NCI-H526 treated with DMSO at 0.1 percent for 48 hours (cell line): Measurements from ENCODE around the gene COPS6.
"Not testable (repeated sequence)": the region's sequence is repeated elsewhere in the genome, so short reads cannot be mapped to it uniquely, and the experiment has no call there.

Experiments
- DNase-seq: peaks from one replicate; lab custom pipeline; 2025; lab: John Stamatoyannopoulos, UW

COPS6 gene

DNA sequence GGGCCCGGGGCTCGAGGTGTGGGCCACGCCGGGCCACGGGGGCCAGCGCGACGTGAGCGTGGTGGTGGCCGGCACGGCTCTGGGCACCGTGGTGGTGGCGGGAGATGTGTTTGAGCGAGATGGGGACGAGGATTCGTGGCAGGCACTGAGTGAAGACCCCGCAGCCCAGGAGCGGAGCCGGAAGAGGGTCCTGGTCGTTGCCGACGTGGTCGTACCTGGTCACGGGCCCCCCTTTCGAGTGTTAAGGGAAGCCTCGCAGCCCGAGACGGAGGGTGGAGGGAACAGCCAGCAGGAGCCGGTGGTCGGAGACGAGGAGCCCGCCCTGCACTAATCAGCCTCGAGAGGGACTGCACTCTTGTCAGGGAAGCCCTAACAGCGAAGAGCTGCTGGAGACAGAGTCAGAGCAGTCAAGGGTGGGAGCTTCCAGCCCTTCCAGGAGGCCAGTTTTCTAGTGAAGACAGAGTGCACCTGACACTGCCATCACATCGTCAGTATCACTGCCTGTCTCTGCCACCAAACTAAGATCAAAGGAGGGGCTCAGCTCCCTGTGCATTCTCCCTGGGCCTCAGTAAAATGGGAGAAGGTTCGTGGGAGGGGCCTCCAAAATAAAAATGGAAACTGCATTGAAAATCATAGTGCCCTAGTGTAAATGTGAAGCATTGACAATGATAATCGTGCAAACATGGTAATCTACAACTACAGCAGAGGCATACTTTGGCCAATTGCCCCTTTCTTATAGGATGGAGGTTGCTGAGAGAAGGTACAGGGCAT is 39.3 kb downstream of the COPS6 start:
- DNase-seq = no peak

DNA sequence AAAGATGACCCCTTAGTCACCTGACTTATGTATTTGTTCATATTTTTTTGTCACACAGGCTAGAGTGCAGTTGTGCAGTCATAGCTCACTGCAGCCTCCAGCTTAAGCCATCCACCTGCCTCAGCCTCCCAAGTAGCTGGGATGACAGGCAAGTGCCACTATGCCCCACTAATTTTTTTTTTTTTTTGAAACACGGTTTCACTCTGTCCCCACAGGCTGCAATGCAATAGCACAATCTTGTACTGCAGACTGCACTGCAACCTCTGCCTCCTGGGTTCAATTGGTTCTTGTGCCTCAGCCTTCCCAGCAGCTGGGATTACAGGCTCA is 39.8 kb downstream of the COPS6 start:
- no peak for DNase-seq

DNA sequence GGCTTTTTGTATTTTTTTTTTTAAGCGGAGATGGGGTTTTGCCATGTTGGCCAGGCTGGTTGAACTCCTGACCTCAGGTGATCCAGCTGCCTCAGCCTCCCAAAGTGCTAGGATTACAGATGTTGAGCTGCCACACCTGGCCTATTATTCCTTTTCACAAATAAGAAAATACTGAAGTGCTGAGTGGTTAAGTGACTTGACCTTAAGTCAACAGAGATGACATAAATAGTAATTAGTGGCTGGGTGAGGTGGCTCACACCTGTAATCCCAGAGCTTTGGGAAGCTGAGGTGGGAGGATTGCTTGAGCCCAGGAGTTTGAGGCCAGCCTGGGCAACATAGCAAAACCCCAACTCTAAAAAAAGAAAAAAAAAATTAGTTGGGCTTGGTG is 41.4 kb downstream of the COPS6 start:
- DNase-seq = not testable (repeated sequence)

DNA sequence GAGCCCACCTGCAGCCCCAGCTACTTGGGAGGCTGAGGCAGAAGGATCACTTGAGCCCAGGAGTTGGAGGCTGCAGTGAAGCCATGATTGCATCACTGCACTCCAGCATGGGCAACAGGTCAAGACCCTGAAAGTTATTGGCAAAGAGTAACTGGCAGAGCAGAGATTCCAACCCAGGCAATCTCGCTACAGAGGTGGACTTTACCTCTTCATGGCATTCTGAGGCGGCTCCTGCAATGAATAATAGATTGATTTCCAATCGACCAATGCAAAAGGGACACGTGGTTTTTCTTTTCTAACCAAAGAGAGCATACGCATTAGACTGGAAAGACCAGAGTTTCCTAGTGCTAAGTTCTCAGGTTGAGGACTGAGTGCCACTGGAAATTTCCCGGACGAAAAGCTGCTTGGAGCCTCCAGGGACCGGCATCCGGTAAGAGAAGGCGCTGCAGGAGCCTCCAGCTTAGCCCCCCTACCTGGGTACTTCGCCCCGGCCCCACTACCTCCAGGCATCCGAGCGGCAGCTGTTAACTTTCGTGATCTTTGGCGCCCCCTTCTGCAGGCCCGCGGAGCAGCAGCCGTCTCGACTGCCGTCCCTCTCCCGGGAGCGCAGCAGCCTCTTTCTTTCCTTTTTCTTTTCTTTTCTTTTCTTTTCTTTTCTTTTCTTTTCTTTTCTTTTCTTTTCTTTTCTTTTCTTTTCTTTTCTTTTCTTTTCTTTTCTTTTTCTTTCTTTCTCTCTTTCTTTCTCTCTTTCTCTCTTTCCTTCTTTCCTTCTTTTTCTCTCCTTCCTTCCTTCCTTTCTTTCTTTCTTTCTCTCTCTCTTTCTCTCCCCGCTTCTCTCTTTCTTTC is 42.1 kb downstream of the COPS6 start:
- peak; percentile 66 for DNase-seq

DNA sequence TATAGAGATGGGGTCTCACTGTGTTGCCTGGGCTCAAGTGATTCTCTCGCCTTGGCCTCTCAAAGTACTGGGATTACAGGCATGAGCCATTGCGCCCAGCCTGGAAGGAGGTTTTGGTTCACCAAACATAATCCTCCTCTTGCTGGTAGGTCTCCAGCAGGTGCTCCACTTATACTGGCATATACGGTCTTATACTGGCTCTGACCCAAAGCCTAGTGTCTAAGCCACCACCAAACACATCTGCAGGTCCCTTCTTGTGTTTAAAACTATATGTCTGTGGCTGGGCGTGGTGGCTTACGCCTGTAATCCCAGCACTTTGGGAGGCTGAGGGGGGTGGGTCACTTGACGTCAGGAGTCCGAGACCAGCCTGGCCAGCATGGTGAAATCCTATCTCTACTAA is 43.4 kb downstream of the COPS6 start:
- no peak for DNase-seq

DNA sequence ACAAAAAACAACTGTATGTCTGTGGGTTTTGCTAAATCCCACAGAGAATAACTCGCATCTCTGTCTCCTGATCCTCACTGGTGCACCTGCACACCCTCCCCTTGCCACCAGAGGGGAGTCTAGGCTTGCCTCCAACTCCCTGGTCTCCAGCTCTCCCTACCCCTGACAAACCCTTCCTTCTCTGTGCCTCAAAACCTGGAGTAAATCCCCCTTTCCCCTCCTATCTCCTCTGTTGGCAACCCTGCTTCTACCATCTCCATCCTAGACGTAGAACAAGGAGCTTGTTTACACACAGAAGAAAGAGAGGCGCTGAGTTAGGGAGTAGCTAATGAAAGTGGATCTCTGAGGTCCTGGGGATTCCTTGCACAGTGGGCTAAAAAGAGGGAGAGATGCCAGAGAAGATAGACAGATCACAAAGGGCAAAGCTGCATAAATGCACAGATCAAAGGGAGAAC is 44.0 kb downstream of the COPS6 start:
- DNase-seq = peak; percentile 66

DNA sequence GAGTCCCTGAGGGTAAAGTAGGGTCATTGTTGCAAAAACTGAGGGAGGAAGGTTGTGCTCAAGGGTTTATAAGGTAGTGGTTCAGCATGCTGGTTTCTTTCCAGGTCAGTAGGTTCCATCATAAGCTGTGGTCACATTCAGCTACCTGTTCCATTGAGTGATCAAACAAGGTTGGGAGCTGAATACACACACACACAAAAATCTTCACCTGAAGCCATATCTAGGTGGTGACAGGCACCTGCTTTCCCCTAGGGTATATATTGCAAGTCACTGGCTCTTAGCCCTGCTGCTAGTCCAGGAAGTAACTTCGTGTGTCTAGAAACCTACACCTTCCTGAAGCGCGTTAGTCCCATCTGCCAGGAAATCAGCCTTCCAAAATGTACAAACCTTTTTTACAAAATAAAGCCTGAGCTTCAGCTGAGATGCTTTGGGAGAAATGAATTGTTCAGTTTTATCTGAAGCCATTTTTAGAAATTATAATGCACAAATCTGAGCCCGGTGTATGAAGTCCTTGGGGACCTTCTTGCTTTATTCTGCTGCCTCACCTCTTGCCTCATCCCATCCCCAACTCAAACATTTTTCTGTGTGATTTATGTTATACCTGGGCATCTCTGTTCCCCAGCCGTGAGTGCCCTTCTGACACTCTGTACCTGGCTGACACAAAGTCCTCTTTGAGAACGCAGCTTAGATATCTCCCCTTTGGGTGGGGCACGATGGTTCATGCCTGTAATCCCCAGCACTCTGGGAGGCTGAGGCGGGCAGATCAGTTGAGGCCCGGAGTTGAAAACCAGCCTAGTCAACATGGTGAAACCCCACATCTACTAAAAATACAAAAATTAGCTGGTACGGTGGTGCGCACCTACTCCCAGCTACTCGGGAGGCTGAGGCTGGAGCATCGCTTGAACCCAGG is 49.3 kb downstream of the COPS6 start:
- no peak for DNase-seq

DNA sequence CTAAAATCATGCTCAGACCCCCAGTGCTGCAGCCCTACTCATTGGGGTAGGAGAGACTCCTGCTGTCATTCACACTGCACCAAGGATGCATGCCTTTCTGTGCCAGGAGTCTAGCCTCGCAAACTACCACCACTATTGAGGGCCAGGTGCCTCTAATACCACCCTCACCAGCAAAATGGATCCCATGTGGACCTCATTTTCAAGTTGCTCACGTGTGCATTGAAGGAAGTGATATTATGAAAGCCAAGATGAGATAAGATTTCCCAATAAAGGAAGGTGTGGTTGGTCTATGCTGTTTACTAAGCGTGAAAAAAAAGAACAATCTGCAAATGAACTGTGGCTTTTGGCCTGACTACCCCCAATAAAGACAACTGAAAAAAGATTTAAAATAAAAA is 52.8 kb downstream of the COPS6 start:
- DNase-seq = no peak
